ENCODE data around the gene DLGAP4. TPM values are rescaled to one million over a fixed set of nuclear protein-coding genes. Genes with fewer than 3 reads are reported as not detected.

Gene DLGAP4
- total RNA-seq, 3 donors from 2014 or later, result 22.0 to 26.9 (median 24.0) TPM

- TF ChIP-seq CTCF (IDR thresholded peaks at IDR 0.05), result no peak
- TF ChIP-seq POLR2AphosphoS5 (IDR thresholded peaks at IDR 0.05), result no peak
- no peak for TF ChIP-seq POLR2A (IDR thresholded peaks at IDR 0.05)
- H3K27me3 ChIP-seq, result no peaks in the 10 kb centered on the region
- no peaks in the 10 kb centered on the region for H3K4me1 ChIP-seq
- H3K9me3 ChIP-seq, result no peaks in the 10 kb centered on the region
- intact Hi-C loops (cut with DNase I; ENCODE audit: low total_unique reads), result no loop called here
- H3K36me3 ChIP-seq, result no peaks in the 10 kb centered on the region
- DNase-seq (ENCODE audit: low spot score in 2 of 2), result no peak
- H3K4me3 ChIP-seq, result no peak overlapping the region
- H3K27ac ChIP-seq, result no peak overlapping the region
These were observed 13.5 kb downstream of the DLGAP4 start for GRCh38 chr20:36319356-36320260.

GRCh38 chr20:36320261-36320897, 14.2 kb downstream of the DLGAP4 start:
- Histone ChIP-seq H3K36me3 (no peaks in the 10 kb centered on the region), H3K4me3 (no peak overlapping the region), H3K27me3 (no peaks in the 10 kb centered on the region), H3K4me1 (no peaks in the 10 kb centered on the region), H3K27ac (no peak overlapping the region), H3K9me3 (peaks cover 0 to 5% of the 10 kb centered on the region in 2 donors)
- DNase-seq (ENCODE audit: low spot score in 2 of 2), result no peak
- TF ChIP-seq POLR2AphosphoS5 (IDR thresholded peaks at IDR 0.05) (no peak), CTCF (IDR thresholded peaks at IDR 0.05) (no peak), POLR2A (IDR thresholded peaks at IDR 0.05) (no peak)
- intact Hi-C loops (cut with DNase I; ENCODE audit: low total_unique reads), result no loop called here

GRCh38 chr20:36320898-36321695, 15.0 kb downstream of the DLGAP4 start:
- Histone ChIP-seq H3K9me3 (peaks cover 3 to 11% of the 10 kb centered on the region in 2 donors), H3K36me3 (no peaks in the 10 kb centered on the region), H3K27me3 (no peaks in the 10 kb centered on the region), H3K4me3 (no peak overlapping the region), H3K27ac (no peak overlapping the region), H3K4me1 (no peaks in the 10 kb centered on the region)
- DNase-seq (ENCODE audit: low spot score in 2 of 2), result no peak
- no peak for TF ChIP-seq POLR2A (IDR thresholded peaks at IDR 0.05)
- TF ChIP-seq POLR2AphosphoS5 (IDR thresholded peaks at IDR 0.05), result no peak
- no peak for TF ChIP-seq CTCF (IDR thresholded peaks at IDR 0.05)
- intact Hi-C loops (cut with DNase I; ENCODE audit: low total_unique reads), result no loop called here

- H3K4me3 ChIP-seq, result no peak overlapping the region
- no peak for TF ChIP-seq CTCF (IDR thresholded peaks at IDR 0.05)
- intact Hi-C loops (cut with DNase I; ENCODE audit: low total_unique reads), result no loop called here
- no peak overlapping the region for H3K27ac ChIP-seq
- peaks cover 3 to 11% of the 10 kb centered on the region in 2 donors for H3K9me3 ChIP-seq
- no peaks in the 10 kb centered on the region for H3K36me3 ChIP-seq
- no peaks in the 10 kb centered on the region for H3K4me1 ChIP-seq
- no peaks in the 10 kb centered on the region for H3K27me3 ChIP-seq
- no peak for DNase-seq (ENCODE audit: low spot score in 2 of 2)
These were observed 16.0 kb downstream of the DLGAP4 start for GRCh38 chr20:36322131-36322530.

Data from breast epithelium (tissue), 4 donors.